Right lobe of liver (tissue), 4 donors: Measurements from ENCODE around the gene MYH10.

Source experiments
- CTCF ChIP-seq, 4 donors: fragments of 200-600 bp in 3 of 4; fragments of 450-650 bp in 1 of 4; IDR thresholded peaks; one replicate each; pipeline versions ENCODE4 v1.5.1 to v1.8.0; 2016 to 2022; ENCODE audit warnings: antibody characterized with exemption in 4 of 4, mild to moderate bottlenecking in 2 of 4
- POLR2A ChIP-seq: fragments of 450-650 bp; IDR thresholded peaks from one replicate; pipeline ENCODE4 v1.6.1; 2017; ENCODE audit warnings: antibody characterized with exemption, mild to moderate bottlenecking
- donor health status: DM: no; HTN: no; CAD: no.
- donor health status: DM: no; HTN: no; CAD: no.
- donor health status: DM: no; HTN: yes; CAD: no.

- no peak for TF ChIP-seq POLR2A
- no peak for TF ChIP-seq CTCF (IDR thresholded peaks at IDR 0.05)
Measured at GRCh38 chr17:8628172-8628571, 2.4 kb downstream of the MYH10 start.
